Upper lobe of left lung (tissue), 6 donors: ENCODE results near the gene MYOF. TPM values are rescaled to one million over a fixed set of nuclear protein-coding genes. Genes with fewer than 3 reads are reported as not detected.

Experiments
- ATAC-seq, 2 donors: fragments of 200-7000 bp; cut with Tn5 transposase; one replicate each; pipeline ENCODE4 v1.9.1; 2022; ENCODE audit warnings: mild to moderate bottlenecking in 2 of 2, moderate library complexity in 2 of 2; ENCODE audit not compliant: low FRiP score in 2 of 2
- DNase-seq, 2 donors: peaks; one replicate each; pipeline ENCODE4 v3.0.0-alpha.2; 2019 to 2020
- H3K27ac ChIP-seq, 4 donors: fragments of 200-600 bp; sonication (generic); one replicate each; pipeline ENCODE4 v1.5.1; 2016 to 2019
- H3K27me3 ChIP-seq, 4 donors: fragments of 200-600 bp; sonication (generic); one replicate each; pipeline ENCODE4 v1.5.1; 2017 to 2019
- H3K36me3 ChIP-seq, 4 donors: fragments of 200-600 bp; sonication (generic); one replicate each; pipeline ENCODE4 v1.5.1; 2016 to 2019
- H3K4me1 ChIP-seq, 4 donors: fragments of 200-600 bp; sonication (generic); one replicate each; pipeline ENCODE4 v1.5.1; 2018 to 2019
- H3K4me3 ChIP-seq, 4 donors: fragments of 200-600 bp; sonication (generic); one replicate each; pipeline ENCODE4 v1.5.1; 2017 to 2019; ENCODE audit warnings: mild to moderate bottlenecking in 2 of 4, moderate library complexity in 1 of 4
- H3K9me3 ChIP-seq, 4 donors: fragments of 200-600 bp; sonication (generic); one replicate each; pipeline ENCODE4 v1.5.1; 2018 to 2019
- EP300 ChIP-seq, 4 donors: sonication (generic); formaldehyde crosslinking; IDR thresholded peaks; one replicate each; pipeline ENCODE4 v1.5.1; 2017; ENCODE audit warnings: antibody characterized with exemption in 4 of 4, control low read depth in 2 of 4
- POLR2A ChIP-seq, 4 donors: fragments of 450-650 bp; IDR thresholded peaks; one replicate each; pipeline ENCODE4 v1.5.1; 2016 to 2017; ENCODE audit warnings: antibody characterized with exemption in 4 of 4, mild to moderate bottlenecking in 2 of 4
- POLR2AphosphoS5 ChIP-seq, 2 donors: sonication (generic); formaldehyde crosslinking; IDR thresholded peaks; one replicate each; pipeline ENCODE4 v1.5.1; 2017; ENCODE audit warnings: antibody characterized with exemption in 2 of 2
- WGBS, 2 donors: methylation state at CpG; one replicate each; pipeline ENCODE4 v1.1.5; 2017 to 2018; 5-methylcytosine and 5-hydroxymethylcytosine counted together
- total RNA-seq, 6 donors: library from RNA; depleted of rRNA in 4 of 6; stranded (reverse); fragments of >200 nt in 4 of 6; gene quantifications; one replicate each; pipeline versions ENCODE4 v1.1.0 to v1.2.1, GENCODE V29; 2016 to 2021
- TF ChIP-seq, protein P1 (sequence below), 6 experiments: fragments of 450-650 bp in 4 of 6; fragments of 200-600 bp in 2 of 6; sonication (generic) in 2 of 6; IDR thresholded peaks; one replicate each; pipeline ENCODE4 v1.5.1; 2016 to 2019; ENCODE audit warnings: antibody characterized with exemption in 6 of 6
- donor health status: DM: no; HTN: no; CAD: no; lungs with moderate emphysema.
- donor health status: DM: no; HTN: yes; CAD: no; lungs with severe emphysema.

The MYOF gene
- total RNA-seq, 6 donors from 2014 or later = 83.9 to 168 (median 129) TPM

DNA sequence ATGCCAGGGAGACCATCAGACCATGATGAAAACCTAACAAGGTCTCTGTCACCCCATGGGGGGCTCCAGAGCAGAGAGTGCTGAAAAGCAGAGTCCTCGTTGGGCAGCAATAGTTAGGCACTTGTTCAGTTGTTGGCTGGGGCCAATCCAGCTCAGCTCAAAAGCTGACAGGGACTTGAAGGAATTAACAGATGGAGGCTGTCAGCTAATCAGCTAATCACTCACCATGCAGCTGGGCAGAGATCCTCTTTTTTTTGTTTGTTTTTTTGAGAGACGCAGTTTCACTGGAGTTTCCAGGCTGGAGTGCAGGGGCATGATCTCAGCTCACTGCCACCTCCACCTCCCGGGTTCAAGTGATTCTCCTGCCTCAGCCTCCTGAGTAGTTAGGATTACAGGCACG is 32.4 kb upstream of the MYOF start:
- DNase-seq = no peak
- 76 to 79% methylated on average over 4 of the region's 4 CpGs for whole genome bisulfite sequencing, 2 donors
- peak in 1 of 2 donors; percentile 11 for ATAC-seq
- TF ChIP-seq POLR2A (IDR thresholded peaks at IDR 0.05) (no peak), EP300 (IDR thresholded peaks at IDR 0.05) (no peak), POLR2AphosphoS5 (IDR thresholded peaks at IDR 0.05) (no peak)
- TF ChIP-seq, protein P1, sequence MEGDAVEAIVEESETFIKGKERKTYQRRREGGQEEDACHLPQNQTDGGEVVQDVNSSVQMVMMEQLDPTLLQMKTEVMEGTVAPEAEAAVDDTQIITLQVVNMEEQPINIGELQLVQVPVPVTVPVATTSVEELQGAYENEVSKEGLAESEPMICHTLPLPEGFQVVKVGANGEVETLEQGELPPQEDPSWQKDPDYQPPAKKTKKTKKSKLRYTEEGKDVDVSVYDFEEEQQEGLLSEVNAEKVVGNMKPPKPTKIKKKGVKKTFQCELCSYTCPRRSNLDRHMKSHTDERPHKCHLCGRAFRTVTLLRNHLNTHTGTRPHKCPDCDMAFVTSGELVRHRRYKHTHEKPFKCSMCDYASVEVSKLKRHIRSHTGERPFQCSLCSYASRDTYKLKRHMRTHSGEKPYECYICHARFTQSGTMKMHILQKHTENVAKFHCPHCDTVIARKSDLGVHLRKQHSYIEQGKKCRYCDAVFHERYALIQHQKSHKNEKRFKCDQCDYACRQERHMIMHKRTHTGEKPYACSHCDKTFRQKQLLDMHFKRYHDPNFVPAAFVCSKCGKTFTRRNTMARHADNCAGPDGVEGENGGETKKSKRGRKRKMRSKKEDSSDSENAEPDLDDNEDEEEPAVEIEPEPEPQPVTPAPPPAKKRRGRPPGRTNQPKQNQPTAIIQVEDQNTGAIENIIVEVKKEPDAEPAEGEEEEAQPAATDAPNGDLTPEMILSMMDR (IDR thresholded peaks at IDR 0.05) = no peak
- no peaks in the 10 kb centered on the region for H3K27me3 ChIP-seq
- H3K4me1 ChIP-seq = peaks cover 0 to 10% (median 8%) of the 10 kb centered on the region in 4 donors
- peak overlapping the region; percentile 18 to 69 (median 44) for H3K27ac ChIP-seq
- H3K4me3 ChIP-seq = no peak overlapping the region
- no peaks in the 10 kb centered on the region for H3K36me3 ChIP-seq
- H3K9me3 ChIP-seq = no peaks in the 10 kb centered on the region

- peaks cover 0 to 10% (median 8%) of the 10 kb centered on the region in 4 donors for H3K4me1 ChIP-seq
- no peaks in the 10 kb centered on the region for H3K27me3 ChIP-seq
- ATAC-seq = no peak
- 0 to 91% methylated on average over 1 of the region's 1 CpG for WGBS, 2 donors
- no peak overlapping the region for H3K27ac ChIP-seq
- no peaks in the 10 kb centered on the region for H3K9me3 ChIP-seq
- no peak for DNase-seq
- TF ChIP-seq POLR2A (IDR thresholded peaks at IDR 0.05) (no peak), POLR2AphosphoS5 (IDR thresholded peaks at IDR 0.05) (no peak), EP300 (IDR thresholded peaks at IDR 0.05) (no peak)
- TF ChIP-seq, protein P1 (IDR thresholded peaks at IDR 0.05) = no peak
- H3K36me3 ChIP-seq = no peaks in the 10 kb centered on the region
- no peak overlapping the region for H3K4me3 ChIP-seq
Observed at GRCh38 chr10:93513091-93513490, 31.0 kb upstream of the MYOF start.

GRCh38 chr10:93512565-93512964 is 30.4 kb upstream of the MYOF start:
- Histone ChIP-seq H3K36me3 (no peaks in the 10 kb centered on the region), H3K9me3 (no peaks in the 10 kb centered on the region), H3K4me1 (peaks cover 0 to 10% (median 8%) of the 10 kb centered on the region in 4 donors), H3K27me3 (no peaks in the 10 kb centered on the region), H3K4me3 (no peak overlapping the region), H3K27ac (no peak overlapping the region)
- DNase-seq (no peak), ATAC-seq (no peak)
- TF ChIP-seq, protein P1 (IDR thresholded peaks at IDR 0.05) = no peak
- TF ChIP-seq POLR2A (IDR thresholded peaks at IDR 0.05) (no peak), EP300 (IDR thresholded peaks at IDR 0.05) (no peak), POLR2AphosphoS5 (IDR thresholded peaks at IDR 0.05) (no peak)
- 97% methylated on average over 1 of the region's 1 CpG for WGBS, 2 donors

DNA sequence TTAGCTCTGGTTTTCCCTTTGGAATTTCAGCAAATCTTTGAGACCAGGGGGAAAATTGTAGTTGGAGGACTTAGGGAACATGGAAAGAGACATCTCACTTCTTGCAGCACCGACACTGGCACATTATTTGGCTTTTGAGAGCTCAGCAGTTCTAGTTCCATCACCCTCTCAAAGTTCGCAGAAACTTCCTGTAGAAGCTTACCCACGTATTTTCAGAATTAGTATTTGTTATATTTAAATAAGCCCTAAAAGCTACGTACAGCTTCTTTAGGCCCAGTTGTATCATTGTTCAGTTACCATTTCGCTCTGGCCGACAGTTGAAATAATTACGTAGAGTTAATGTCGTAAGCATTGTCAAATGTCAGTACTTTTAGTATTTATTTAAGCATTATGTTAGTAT is 27.7 kb upstream of the MYOF start:
- 90 to 95% methylated on average over 8 of the region's 8 CpGs for WGBS, 2 donors
- TF ChIP-seq, protein P1 (IDR thresholded peaks at IDR 0.05) = no peak
- TF ChIP-seq POLR2A (IDR thresholded peaks at IDR 0.05) (no peak), EP300 (IDR thresholded peaks at IDR 0.05) (no peak), POLR2AphosphoS5 (IDR thresholded peaks at IDR 0.05) (no peak)
- no peak for DNase-seq
- no peaks in the 10 kb centered on the region for H3K36me3 ChIP-seq
- H3K27me3 ChIP-seq = no peaks in the 10 kb centered on the region
- peaks cover 0 to 8% (median 3%) of the 10 kb centered on the region in 4 donors for H3K4me1 ChIP-seq
- H3K27ac ChIP-seq = no peak overlapping the region
- no peak overlapping the region for H3K4me3 ChIP-seq
- no peak for ATAC-seq
- no peaks in the 10 kb centered on the region for H3K9me3 ChIP-seq

- 94 to 96% methylated on average over 2 of the region's 2 CpGs for WGBS, 2 donors
- ATAC-seq = no peak
- no peaks in the 10 kb centered on the region for H3K4me1 ChIP-seq
Observed at GRCh38 chr10:93505075-93505474, 22.9 kb upstream of the MYOF start.

More at GRCh38 chr10:93505075-93505474, 22.9 kb upstream of the MYOF start:
- Histone ChIP-seq H3K36me3 (no peaks in the 10 kb centered on the region), H3K27ac (no peak overlapping the region), H3K27me3 (no peaks in the 10 kb centered on the region), H3K4me3 (no peak overlapping the region), H3K9me3 (no peaks in the 10 kb centered on the region)
- no peak for DNase-seq
- TF ChIP-seq POLR2A (IDR thresholded peaks at IDR 0.05) (no peak), POLR2AphosphoS5 (IDR thresholded peaks at IDR 0.05) (no peak), EP300 (IDR thresholded peaks at IDR 0.05) (no peak)
- TF ChIP-seq, protein P1 (IDR thresholded peaks at IDR 0.05) = no peak
